ENCODE measurements around the gene SULT1A2.
"Not testable (repeated sequence)": the region's sequence is repeated elsewhere in the genome, so short reads cannot be mapped to it uniquely, and the experiment has no call there.

The SULT1A2 gene

GRCh38 chr16:28623172-28623711 is 26.4 kb upstream of the SULT1A2 start:
- H3K4me3 ChIP-seq (ENCODE audit: low read length, poor library complexity, severe bottlenecking) = peak overlapping the region; percentile 83
- H3K27me3 ChIP-seq (ENCODE audit: insufficient read depth, low read length, poor library complexity, severe bottlenecking) = no peaks in the 10 kb centered on the region
- H3K36me3 ChIP-seq (ENCODE audit: insufficient read depth, low read length) = no peaks in the 10 kb centered on the region
- peak overlapping the region; percentile 92 for H3K9ac ChIP-seq (ENCODE audit: low read depth, low read length, poor library complexity, severe bottlenecking)
- peak overlapping the region; percentile 78 for H3K4me2 ChIP-seq (ENCODE audit: low read depth, low read length, poor library complexity, severe bottlenecking)
- H3K4me1 ChIP-seq (ENCODE audit: insufficient read depth, low read length, poor library complexity, severe bottlenecking) = peaks cover 20% of the 10 kb centered on the region
- H2AFZ ChIP-seq (ENCODE audit: low read length) = peak overlapping the region; percentile 92
- H3K9me2 ChIP-seq (replicated peaks; ENCODE audit: low read depth, low read length) = no peaks in the 10 kb centered on the region
- H3F3A ChIP-seq (ENCODE audit: low read depth) = no peaks in the 10 kb centered on the region
- H3K79me2 ChIP-seq (ENCODE audit: insufficient read depth, low read length) = peaks cover 36% of the 10 kb centered on the region
- H4K20me1 ChIP-seq (ENCODE audit: insufficient read depth, low read length, poor library complexity, severe bottlenecking) = peaks cover 8% of the 10 kb centered on the region
- H3K9me3 ChIP-seq (ENCODE audit: insufficient read depth, low read depth, low read length) = no peaks in the 10 kb centered on the region
- no peak for TF ChIP-seq EZH2phosphoT487 (IDR thresholded peaks at IDR 0.05; ENCODE audit: borderline replicate concordance)
- TF ChIP-seq, protein P1, sequence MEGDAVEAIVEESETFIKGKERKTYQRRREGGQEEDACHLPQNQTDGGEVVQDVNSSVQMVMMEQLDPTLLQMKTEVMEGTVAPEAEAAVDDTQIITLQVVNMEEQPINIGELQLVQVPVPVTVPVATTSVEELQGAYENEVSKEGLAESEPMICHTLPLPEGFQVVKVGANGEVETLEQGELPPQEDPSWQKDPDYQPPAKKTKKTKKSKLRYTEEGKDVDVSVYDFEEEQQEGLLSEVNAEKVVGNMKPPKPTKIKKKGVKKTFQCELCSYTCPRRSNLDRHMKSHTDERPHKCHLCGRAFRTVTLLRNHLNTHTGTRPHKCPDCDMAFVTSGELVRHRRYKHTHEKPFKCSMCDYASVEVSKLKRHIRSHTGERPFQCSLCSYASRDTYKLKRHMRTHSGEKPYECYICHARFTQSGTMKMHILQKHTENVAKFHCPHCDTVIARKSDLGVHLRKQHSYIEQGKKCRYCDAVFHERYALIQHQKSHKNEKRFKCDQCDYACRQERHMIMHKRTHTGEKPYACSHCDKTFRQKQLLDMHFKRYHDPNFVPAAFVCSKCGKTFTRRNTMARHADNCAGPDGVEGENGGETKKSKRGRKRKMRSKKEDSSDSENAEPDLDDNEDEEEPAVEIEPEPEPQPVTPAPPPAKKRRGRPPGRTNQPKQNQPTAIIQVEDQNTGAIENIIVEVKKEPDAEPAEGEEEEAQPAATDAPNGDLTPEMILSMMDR (conservative IDR thresholded peaks at IDR 0.05; ENCODE audit: low read length) = no peak

- not testable (repeated sequence) for H3F3A ChIP-seq (ENCODE audit: low read depth); H3K9me3 ChIP-seq (ENCODE audit: insufficient read depth, low read depth, low read length); H3K36me3 ChIP-seq (ENCODE audit: insufficient read depth, low read length); H4K20me1 ChIP-seq (ENCODE audit: insufficient read depth, low read length, poor library complexity, severe bottlenecking); H3K9me2 ChIP-seq (replicated peaks; ENCODE audit: low read depth, low read length); H3K27me3 ChIP-seq (ENCODE audit: insufficient read depth, low read length, poor library complexity, severe bottlenecking)
- peaks cover 20% of the 10 kb centered on the region for H3K4me1 ChIP-seq (ENCODE audit: insufficient read depth, low read length, poor library complexity, severe bottlenecking)
- peak overlapping the region; percentile 83 for H3K4me3 ChIP-seq (ENCODE audit: low read length, poor library complexity, severe bottlenecking)
- H3K4me2 ChIP-seq (ENCODE audit: low read depth, low read length, poor library complexity, severe bottlenecking) = peak overlapping the region; percentile 78
- H2AFZ ChIP-seq (ENCODE audit: low read length) = peak overlapping the region; percentile 92
- H3K79me2 ChIP-seq (ENCODE audit: insufficient read depth, low read length) = peaks cover 36% of the 10 kb centered on the region
- peak overlapping the region; percentile 92 for H3K9ac ChIP-seq (ENCODE audit: low read depth, low read length, poor library complexity, severe bottlenecking)
Observed at GRCh38 chr16:28622532-28623171, 25.8 kb upstream of the SULT1A2 start.

GRCh38 chr16:28621481-28622155 is 24.8 kb upstream of the SULT1A2 start:
- no peaks in the 10 kb centered on the region for H3K9me3 ChIP-seq (ENCODE audit: insufficient read depth, low read depth, low read length)
- H3K79me2 ChIP-seq (ENCODE audit: insufficient read depth, low read length) = peaks cover 36% of the 10 kb centered on the region
- H3K36me3 ChIP-seq (ENCODE audit: insufficient read depth, low read length) = no peaks in the 10 kb centered on the region
- H3K4me3 ChIP-seq (ENCODE audit: low read length, poor library complexity, severe bottlenecking) = peak overlapping the region; percentile 83
- H2AFZ ChIP-seq (ENCODE audit: low read length) = no peak overlapping the region
- H3K9me2 ChIP-seq (replicated peaks; ENCODE audit: low read depth, low read length) = no peaks in the 10 kb centered on the region
- H3K9ac ChIP-seq (ENCODE audit: low read depth, low read length, poor library complexity, severe bottlenecking) = peak overlapping the region; percentile 92
- no peaks in the 10 kb centered on the region for H3K27me3 ChIP-seq (ENCODE audit: insufficient read depth, low read length, poor library complexity, severe bottlenecking)
- peaks cover 8% of the 10 kb centered on the region for H4K20me1 ChIP-seq (ENCODE audit: insufficient read depth, low read length, poor library complexity, severe bottlenecking)
- no peaks in the 10 kb centered on the region for H3F3A ChIP-seq (ENCODE audit: low read depth)
- peak overlapping the region; percentile 78 for H3K4me2 ChIP-seq (ENCODE audit: low read depth, low read length, poor library complexity, severe bottlenecking)
- TF ChIP-seq EZH2phosphoT487 (IDR thresholded peaks at IDR 0.05; ENCODE audit: borderline replicate concordance) = no peak
- TF ChIP-seq, protein P1 (conservative IDR thresholded peaks at IDR 0.05; ENCODE audit: low read length) = no peak
- peaks cover 20% of the 10 kb centered on the region for H3K4me1 ChIP-seq (ENCODE audit: insufficient read depth, low read length, poor library complexity, severe bottlenecking)

GRCh38 chr16:28620316-28620715 is 23.5 kb upstream of the SULT1A2 start:
- H3F3A ChIP-seq (ENCODE audit: low read depth); H3K9me3 ChIP-seq (ENCODE audit: insufficient read depth, low read depth, low read length); H2AFZ ChIP-seq (ENCODE audit: low read length); H3K27me3 ChIP-seq (ENCODE audit: insufficient read depth, low read length, poor library complexity, severe bottlenecking); H3K4me3 ChIP-seq (ENCODE audit: low read length, poor library complexity, severe bottlenecking); H3K36me3 ChIP-seq (ENCODE audit: insufficient read depth, low read length); H3K9me2 ChIP-seq (replicated peaks; ENCODE audit: low read depth, low read length); H4K20me1 ChIP-seq (ENCODE audit: insufficient read depth, low read length, poor library complexity, severe bottlenecking); H3K9ac ChIP-seq (ENCODE audit: low read depth, low read length, poor library complexity, severe bottlenecking): not testable (repeated sequence)
- peaks cover 20% of the 10 kb centered on the region for H3K4me1 ChIP-seq (ENCODE audit: insufficient read depth, low read length, poor library complexity, severe bottlenecking)
- peaks cover 36% of the 10 kb centered on the region for H3K79me2 ChIP-seq (ENCODE audit: insufficient read depth, low read length)
- peak overlapping the region; percentile 78 for H3K4me2 ChIP-seq (ENCODE audit: low read depth, low read length, poor library complexity, severe bottlenecking)

All from Loucy (cell line).